HEK293T (cell line): ENCODE data around the gene SNTG2.

Experiments used
- CTCF ChIA-PET: fragments of 350-600 bp; formaldehyde crosslinking; extraction: SDS; loops from one replicate; lab custom pipeline; 2021; ENCODE audit warnings: antibody characterized with exemption, inconsistent platforms; lab: Yijun Ruan, JAX
- POLR2A ChIA-PET: fragments of 350-600 bp; formaldehyde crosslinking; extraction: SDS; loops from one replicate; lab custom pipeline; 2020; ENCODE audit warnings: antibody characterized with exemption, inconsistent platforms; lab: Yijun Ruan, JAX
- DNase-seq: peaks from one replicate; pipeline ENCODE4 v3.0.0; 2012; ENCODE audit warnings: mixed read lengths; ENCODE audit errors: extremely low spot score
- ARNT ChIP-seq: fragments of 450-650 bp; IDR thresholded peaks from 2 replicates; pipeline ENCODE4 v1.6.1; 2017; ENCODE audit warnings: mild to moderate bottlenecking
- BHLHE40 ChIP-seq: fragments of 450-650 bp; IDR thresholded peaks from 2 replicates; pipeline ENCODE4 v1.6.1; 2016; ENCODE audit warnings: mild to moderate bottlenecking, moderate library complexity, borderline replicate concordance
- CTBP1 ChIP-seq: fragments of 450-650 bp; IDR thresholded peaks from 2 replicates; pipeline ENCODE4 v1.6.1; 2016; ENCODE audit warnings: borderline replicate concordance
- ELF4 ChIP-seq: fragments of 450-650 bp; IDR thresholded peaks from 2 replicates; pipeline ENCODE4 v1.6.1; 2017; ENCODE audit warnings: antibody characterized with exemption
- FOXA1 ChIP-seq: fragments of 450-650 bp; IDR thresholded peaks from 2 replicates; pipeline ENCODE4 v1.6.1; 2016; ENCODE audit warnings: mild to moderate bottlenecking
- FOXK2 ChIP-seq: fragments of 450-650 bp; IDR thresholded peaks from 2 replicates; pipeline ENCODE4 v1.6.1; 2016; ENCODE audit warnings: mild to moderate bottlenecking
- FOXM1 ChIP-seq: fragments of 450-650 bp; IDR thresholded peaks from 2 replicates; pipeline ENCODE4 v1.6.1; 2017; ENCODE audit warnings: mild to moderate bottlenecking, borderline replicate concordance
- HDGF ChIP-seq: fragments of 450-650 bp; IDR thresholded peaks from 2 replicates; pipeline ENCODE4 v1.6.1; 2017; ENCODE audit warnings: antibody characterized with exemption, borderline replicate concordance
- L3MBTL2 ChIP-seq: fragments of 450-650 bp; conservative IDR thresholded peaks from 2 replicates; pipeline ENCODE4 v1.6.1; 2016; ENCODE audit warnings: mild to moderate bottlenecking
- LEF1 ChIP-seq: fragments of 450-650 bp; IDR thresholded peaks from 2 replicates; pipeline ENCODE4 v1.6.1; 2017; ENCODE audit warnings: mild to moderate bottlenecking, borderline replicate concordance
- NFRKB ChIP-seq: fragments of 450-650 bp; IDR thresholded peaks from 2 replicates; pipeline ENCODE4 v1.6.1; 2016; ENCODE audit warnings: mild to moderate bottlenecking, moderate library complexity
- SP1 ChIP-seq: fragments of 450-650 bp; IDR thresholded peaks from 2 replicates; pipeline ENCODE4 v1.6.1; 2017
- SUZ12 ChIP-seq: fragments of 450-650 bp; IDR thresholded peaks from 2 replicates; pipeline ENCODE4 v1.6.1; 2016; ENCODE audit warnings: mild to moderate bottlenecking
- TARDBP ChIP-seq: fragments of 450-650 bp; IDR thresholded peaks from 2 replicates; pipeline ENCODE4 v1.6.1; 2016
- ZNF384 ChIP-seq: fragments of 450-650 bp; IDR thresholded peaks from 2 replicates; pipeline ENCODE4 v1.6.1; 2016
- TF ChIP-seq, protein P1 (sequence below): fragments of 450-650 bp; IDR thresholded peaks from 2 replicates; pipeline ENCODE4 v1.6.1; 2016

Gene SNTG2

DNA sequence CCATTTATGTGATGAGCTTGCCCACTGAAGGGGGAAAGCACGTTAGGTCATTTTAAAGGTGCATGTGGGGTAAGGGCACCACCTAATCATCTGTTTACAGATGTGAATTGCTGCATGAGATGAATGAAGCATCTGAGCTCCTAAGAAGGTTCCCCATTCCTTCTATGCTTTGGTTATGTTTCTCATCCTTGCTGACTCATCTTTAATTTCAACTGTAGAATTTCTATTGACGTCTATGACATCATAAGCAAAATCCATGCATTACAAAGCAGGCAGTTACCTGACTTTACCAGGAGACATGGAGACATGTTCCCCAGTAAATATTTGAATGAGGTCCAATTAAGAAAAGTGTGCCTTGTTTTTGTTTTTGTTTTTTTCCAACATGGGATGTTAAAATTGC, 2.8 kb downstream of the SNTG2 start:
- POLR2A ChIA-PET: no interaction called here
- DNase-seq: no peak
- CTCF ChIA-PET: interaction anchor here (0.9 kb wide), 1 partner anchor 597 kb away, joined by 3 read pairs; no protein-coding TSS in a partner anchor
- TF ChIP-seq ARNT (no peak), BHLHE40 (no peak)
- TF ChIP-seq, protein P1, sequence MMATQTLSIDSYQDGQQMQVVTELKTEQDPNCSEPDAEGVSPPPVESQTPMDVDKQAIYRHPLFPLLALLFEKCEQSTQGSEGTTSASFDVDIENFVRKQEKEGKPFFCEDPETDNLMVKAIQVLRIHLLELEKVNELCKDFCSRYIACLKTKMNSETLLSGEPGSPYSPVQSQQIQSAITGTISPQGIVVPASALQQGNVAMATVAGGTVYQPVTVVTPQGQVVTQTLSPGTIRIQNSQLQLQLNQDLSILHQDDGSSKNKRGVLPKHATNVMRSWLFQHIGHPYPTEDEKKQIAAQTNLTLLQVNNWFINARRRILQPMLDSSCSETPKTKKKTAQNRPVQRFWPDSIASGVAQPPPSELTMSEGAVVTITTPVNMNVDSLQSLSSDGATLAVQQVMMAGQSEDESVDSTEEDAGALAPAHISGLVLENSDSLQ: no peak

DNA sequence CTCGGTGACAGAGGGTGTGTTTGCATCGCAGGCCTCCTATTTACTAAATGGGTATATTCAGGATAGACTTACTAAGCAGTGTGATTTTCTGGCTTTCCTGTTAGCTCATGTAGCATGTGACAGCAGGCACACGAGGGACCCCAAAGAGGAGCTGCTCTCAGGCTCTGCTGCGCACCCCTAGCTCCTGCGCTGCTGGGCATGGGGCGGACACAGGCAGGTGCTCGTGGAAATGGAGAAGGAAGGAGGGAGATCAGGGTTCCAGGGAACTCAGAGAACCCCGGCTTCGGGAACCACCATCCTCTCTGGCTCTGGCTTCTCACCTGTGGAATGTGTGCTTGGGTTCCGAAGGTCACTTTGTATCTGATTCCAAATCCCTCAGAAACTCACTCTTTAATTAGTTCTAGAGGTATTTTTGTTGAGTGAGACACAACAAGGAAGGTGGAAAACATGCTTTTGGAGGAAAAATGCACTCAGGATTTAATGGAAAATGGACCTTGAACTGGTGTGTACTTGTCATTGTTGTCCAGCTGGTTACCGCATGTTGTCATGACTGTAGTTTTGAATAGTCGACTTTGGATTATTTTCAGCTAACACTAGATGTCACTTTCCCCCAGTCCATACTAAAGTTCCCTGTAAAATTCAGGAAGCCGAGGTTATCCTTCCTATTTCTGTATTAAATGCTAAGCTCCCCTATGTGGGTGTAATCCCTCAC, 3.5 kb downstream of the SNTG2 start:
- no peak for DNase-seq
- ChIA-PET CTCF (no interaction called here), POLR2A (no interaction called here)
- TF ChIP-seq ZNF384 (no peak), HDGF (no peak), SUZ12 (no peak), ARNT (no peak), FOXA1 (no peak), ELF4 (no peak), BHLHE40 (no peak), FOXM1 (no peak), NFRKB (no peak), L3MBTL2 (no peak), TARDBP (no peak), SP1 (no peak), LEF1 (no peak), FOXK2 (no peak), CTBP1 (no peak)
- TF ChIP-seq, protein P1: no peak

- no peak for DNase-seq
- TF ChIP-seq LEF1 (no peak), ZNF384 (no peak), FOXK2 (no peak), NFRKB (no peak), ARNT (no peak), FOXA1 (no peak)
- POLR2A ChIA-PET: no interaction called here
- CTCF ChIA-PET: no interaction called here
Observed at GRCh38 chr2:954687-955000, 4.0 kb downstream of the SNTG2 start.

GRCh38 chr2:955829-956731, 5.4 kb downstream of the SNTG2 start:
- POLR2A ChIA-PET: no interaction called here
- no peak for DNase-seq
- CTCF ChIA-PET: no interaction called here
- no peak for TF ChIP-seq TARDBP
- no peak for TF ChIP-seq ZNF384
- TF ChIP-seq FOXK2: no peak
- no peak for TF ChIP-seq SUZ12
- no peak for TF ChIP-seq ARNT
- TF ChIP-seq CTBP1: no peak
- no peak for TF ChIP-seq NFRKB
- TF ChIP-seq FOXA1: no peak

GRCh38 chr2:959457-959856, 8.8 kb downstream of the SNTG2 start:
- POLR2A ChIA-PET: no interaction called here
- CTCF ChIA-PET: no interaction called here
- DNase-seq: no peak
- TF ChIP-seq ARNT: no peak
- no peak for TF ChIP-seq L3MBTL2
- TF ChIP-seq SP1: no peak

GRCh38 chr2:960061-960736, 9.6 kb downstream of the SNTG2 start:
- CTCF ChIA-PET: no interaction called here
- TF ChIP-seq FOXK2 (no peak), LEF1 (no peak), CTBP1 (no peak), SP1 (no peak), ZNF384 (no peak), BHLHE40 (no peak), HDGF (no peak), FOXA1 (no peak), FOXM1 (no peak), L3MBTL2 (no peak), TARDBP (no peak), SUZ12 (no peak), ELF4 (no peak), NFRKB (no peak), ARNT (no peak)
- TF ChIP-seq, protein P1: no peak
- DNase-seq: no peak
- POLR2A ChIA-PET: no interaction called here
